T47D (cell line): ENCODE measurements around the gene CCNJ.
A peak's percentile ranks its signal among the peaks of the same experiment; 100 is the strongest.
"Not testable (repeated sequence)": the region's sequence is repeated elsewhere in the genome, so short reads cannot be mapped to it uniquely, and the experiment has no call there.

ENCODE experiments used
- DNase-seq, 2 experiments: peaks; one replicate each; pipeline versions ENCODE4 v3.0.0 to v3.0.0-alpha.2; 2011 to 2012; ENCODE audit warnings: low read depth in 1 of 2, low spot score in 1 of 2
- JUND ChIP-seq: IDR thresholded peaks from 2 replicates; pipeline ENCODE4 v1.6.1; 2012; ENCODE audit warnings: low read depth
- in situ Hi-C: cut with HindIII; loops from 2 replicates; pipeline ENCODE4 v1.10.0; 2016; ENCODE audit warnings: low sequenced_read_pairs, low pct_unique_long_range_greater_than_20kb

CCNJ gene

DNA sequence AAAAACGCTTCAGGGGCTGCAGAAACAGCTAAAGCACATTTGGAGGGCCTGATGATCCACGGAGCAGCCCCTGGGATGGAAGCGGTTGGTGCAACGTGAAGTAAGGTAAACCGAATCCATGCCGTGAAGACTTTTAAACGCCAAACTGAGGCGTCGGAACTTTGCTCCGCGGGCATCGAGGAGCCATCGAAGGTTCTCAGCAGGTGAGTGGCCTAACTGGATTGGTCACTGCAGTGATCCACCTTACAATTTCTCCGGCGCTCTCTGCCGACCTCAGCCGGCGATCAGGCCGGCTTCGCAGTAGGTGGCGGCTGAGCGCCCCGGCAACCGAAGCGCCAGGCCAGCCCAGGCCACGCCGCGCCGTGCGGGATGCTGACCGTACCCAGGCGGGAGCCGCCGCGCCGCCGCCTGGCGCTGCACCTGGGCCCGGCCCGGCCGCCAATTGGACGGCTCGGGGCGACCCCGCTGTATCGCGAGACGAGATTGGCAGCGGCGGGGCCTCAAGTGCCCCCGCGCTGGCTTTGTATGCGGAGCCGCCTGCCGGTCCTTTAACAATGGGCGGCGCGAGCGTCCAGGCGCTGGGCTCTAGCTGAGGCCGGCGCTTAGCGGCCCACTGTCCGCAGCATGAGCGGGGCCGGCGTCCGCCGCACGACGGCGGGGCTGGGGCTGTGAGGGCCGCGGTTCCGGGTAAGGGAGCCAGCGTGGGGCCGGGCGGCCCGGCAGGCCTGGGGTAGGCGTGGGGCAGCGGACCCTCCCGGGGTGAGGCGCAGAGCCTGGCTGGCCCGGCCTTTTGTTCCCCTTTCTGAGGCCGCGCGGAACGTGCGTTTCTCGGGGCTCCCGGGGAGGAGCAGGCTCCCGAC is at the start of gene CCNJ:
TSS of gene CCNJ (plus strand) at position 551 of the 860 bp plus-strand sequence. CDS start 811 bp downstream, outside the sequence.
- no peak for TF ChIP-seq JUND
- peak; percentile 95 to 98 for DNase-seq
- in situ Hi-C loops: no loop called here

DNA sequence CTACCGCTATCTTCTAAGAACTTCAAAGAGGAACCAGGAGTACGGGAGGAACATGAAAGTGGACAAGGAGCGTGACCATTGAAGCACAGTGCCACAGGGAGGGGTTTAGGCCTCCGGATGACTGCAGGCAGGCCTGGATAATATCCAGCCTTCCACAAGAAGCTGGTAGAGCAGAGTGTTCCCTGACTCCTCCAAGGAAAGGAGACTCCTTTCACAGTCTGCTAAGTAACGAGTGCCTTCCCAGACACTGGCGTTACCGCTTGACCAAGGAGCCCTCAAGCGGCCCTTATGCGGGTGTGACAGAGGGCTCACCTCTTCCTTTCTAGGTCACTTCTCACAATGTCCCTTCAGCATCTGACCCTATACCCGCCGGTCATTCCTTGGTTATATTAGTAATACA is 49.0 kb upstream of the CCNJ start:
- DNase-seq, in situ Hi-C loops: not testable (repeated sequence)

- DNase-seq: no peak
- TF ChIP-seq JUND: no peak
- in situ Hi-C loops: no loop called here
Measured at GRCh38 chr10:95998255-95998784, 45.1 kb upstream of the CCNJ start.

- no peak for DNase-seq
- in situ Hi-C loops: no loop called here
- no peak for TF ChIP-seq JUND
Measured at GRCh38 chr10:96013956-96014355, 29.4 kb upstream of the CCNJ start.

DNA sequence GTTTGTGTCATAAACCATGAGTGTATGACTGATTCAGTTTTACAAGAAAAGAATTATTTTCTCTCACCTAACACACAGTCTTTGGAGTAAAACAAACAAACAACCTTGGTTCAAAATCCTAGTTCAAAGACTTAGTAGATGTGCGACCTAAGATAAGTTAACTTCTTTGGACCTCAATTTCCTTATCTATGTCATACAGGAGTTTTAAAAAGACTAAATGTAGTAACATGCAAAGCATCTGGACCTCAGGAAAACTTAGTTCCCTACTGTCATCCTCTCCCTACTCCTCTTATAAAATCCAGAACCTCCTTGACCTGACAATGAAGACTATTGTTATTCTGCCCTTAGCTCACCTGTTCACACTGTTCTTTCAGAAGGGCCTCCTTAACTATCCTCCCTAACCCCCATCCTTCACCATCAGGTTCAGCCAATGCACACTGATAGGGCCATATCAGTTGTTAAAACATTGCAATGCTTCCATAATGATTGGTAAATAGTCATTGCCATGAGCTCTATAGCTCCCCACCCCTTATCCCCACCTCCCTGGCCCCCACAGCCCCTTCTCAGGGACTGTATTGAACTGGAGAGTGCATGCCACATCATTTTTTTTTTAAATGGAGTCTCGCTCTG is 28.8 kb upstream of the CCNJ start:
- no peak for DNase-seq
- no peak for TF ChIP-seq JUND
- in situ Hi-C loops: no loop called here

GRCh38 chr10:96017191-96017687 is 26.1 kb upstream of the CCNJ start:
- in situ Hi-C loops: no loop called here
- no peak for TF ChIP-seq JUND
- DNase-seq: peak; percentile 66 to 85

- no peak for DNase-seq
- TF ChIP-seq JUND: no peak
- in situ Hi-C loops: no loop called here
Measured at GRCh38 chr10:96021332-96021731, 22.1 kb upstream of the CCNJ start.

- in situ Hi-C loops: no loop called here
- TF ChIP-seq JUND: no peak
- no peak for DNase-seq
Measured at GRCh38 chr10:96022739-96023138, 20.6 kb upstream of the CCNJ start.

GRCh38 chr10:96023168-96023567 is 20.2 kb upstream of the CCNJ start:
- no peak for DNase-seq
- in situ Hi-C loops: no loop called here

DNA sequence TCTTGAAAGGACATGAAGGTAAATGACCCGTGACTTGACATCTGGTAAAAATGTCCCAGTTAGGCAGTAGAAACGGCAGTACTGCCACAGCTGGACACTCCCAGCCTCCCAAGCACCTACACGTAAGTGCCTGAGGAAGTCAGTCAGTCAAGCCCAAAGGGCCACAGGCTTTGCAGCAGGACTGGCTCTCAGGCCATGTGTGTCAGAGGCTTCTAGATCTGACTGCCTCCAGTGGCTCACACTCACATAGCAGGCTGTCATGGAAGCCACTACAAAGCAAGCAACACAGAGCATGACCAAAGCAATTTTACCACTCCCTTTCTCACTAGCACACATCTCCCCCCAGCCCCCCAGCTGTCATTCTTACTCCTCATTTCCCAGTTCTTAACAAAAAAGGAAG is 17.8 kb upstream of the CCNJ start:
- in situ Hi-C loops: no loop called here
- no peak for TF ChIP-seq JUND
- DNase-seq: peak in 1 of 2 experiments; percentile 62

More at GRCh38 chr10:96023168-96023567, 20.2 kb upstream of the CCNJ start:
- TF ChIP-seq JUND: no peak

DNA sequence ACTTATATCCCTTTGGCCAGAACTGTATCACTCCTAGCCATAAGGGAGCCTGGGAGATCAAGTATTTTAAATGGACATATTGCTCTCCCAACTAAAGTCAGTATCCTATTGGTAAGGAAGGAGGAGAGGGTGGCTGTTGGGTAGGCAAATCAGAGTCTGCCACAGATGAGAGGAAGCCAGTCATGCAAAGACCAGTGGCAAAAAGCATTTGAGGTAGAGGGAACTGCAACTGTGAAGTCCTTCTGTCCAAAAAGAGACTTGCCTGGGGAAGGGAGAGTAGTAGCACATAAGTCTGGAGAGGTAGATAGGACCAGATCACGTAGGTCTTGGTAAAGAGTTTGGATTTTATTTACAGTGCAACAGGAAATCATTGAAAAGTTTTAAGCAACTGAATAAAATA is 8.8 kb upstream of the CCNJ start:
- DNase-seq: no peak
- no peak for TF ChIP-seq JUND
- in situ Hi-C loops: no loop called here

GRCh38 chr10:96038476-96039387 is 4.7 kb upstream of the CCNJ start:
- no peak for DNase-seq
- no peak for TF ChIP-seq JUND
- in situ Hi-C loops: no loop called here
